GM18502 (cell line): ENCODE data around the gene KCNIP2.
"Not testable (repeated sequence)": the region's sequence is repeated elsewhere in the genome, so short reads cannot be mapped to it uniquely, and the experiment has no call there.

Experiments
- ATAC-seq: cut with Tn5 transposase; IDR thresholded peaks from one replicate; pipeline ENCODE4 v1.9.1; 2021; ENCODE audit warnings: mild to moderate bottlenecking; ENCODE audit not compliant: unreplicated experiment, poor library complexity

KCNIP2 gene

DNA sequence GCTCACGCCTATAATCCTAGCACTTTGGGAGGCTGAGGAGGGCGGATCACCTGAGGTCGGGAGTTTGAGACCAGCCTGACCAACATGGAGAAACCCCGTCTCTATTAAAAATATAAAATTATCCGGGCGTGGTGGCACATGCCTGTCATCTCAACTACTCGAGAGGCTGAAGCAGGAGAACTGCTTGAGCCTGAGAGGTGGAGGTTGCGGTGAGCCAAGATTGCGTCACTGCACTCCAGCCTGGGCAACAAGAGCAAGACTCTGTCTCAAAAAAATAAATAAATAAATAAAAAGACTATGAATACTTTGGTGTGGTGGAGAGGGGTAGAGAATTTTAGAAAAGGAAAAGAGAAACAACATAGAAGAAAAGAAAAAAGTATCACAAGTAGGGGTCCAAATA is 54.4 kb downstream of the KCNIP2 start:
- ATAC-seq = not testable (repeated sequence)

DNA sequence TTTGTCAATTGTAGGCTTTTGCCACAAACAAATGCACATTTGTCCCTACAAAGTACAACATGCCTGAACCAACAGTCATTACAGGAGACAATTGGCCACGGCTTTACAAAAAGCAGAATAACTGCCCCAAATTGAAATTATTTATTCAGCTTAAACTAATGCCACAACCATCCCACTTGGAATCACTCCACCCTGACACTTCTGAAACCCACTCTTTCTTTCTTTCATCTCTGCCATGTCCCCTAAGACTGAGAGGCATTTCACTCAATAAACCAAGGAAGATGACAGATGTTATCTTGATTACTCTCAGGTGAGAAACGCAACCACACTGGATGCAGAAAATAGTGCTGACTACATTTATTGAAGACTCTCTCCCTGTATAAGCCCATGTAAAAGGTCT is 57.8 kb downstream of the KCNIP2 start:
- no peak for ATAC-seq

DNA sequence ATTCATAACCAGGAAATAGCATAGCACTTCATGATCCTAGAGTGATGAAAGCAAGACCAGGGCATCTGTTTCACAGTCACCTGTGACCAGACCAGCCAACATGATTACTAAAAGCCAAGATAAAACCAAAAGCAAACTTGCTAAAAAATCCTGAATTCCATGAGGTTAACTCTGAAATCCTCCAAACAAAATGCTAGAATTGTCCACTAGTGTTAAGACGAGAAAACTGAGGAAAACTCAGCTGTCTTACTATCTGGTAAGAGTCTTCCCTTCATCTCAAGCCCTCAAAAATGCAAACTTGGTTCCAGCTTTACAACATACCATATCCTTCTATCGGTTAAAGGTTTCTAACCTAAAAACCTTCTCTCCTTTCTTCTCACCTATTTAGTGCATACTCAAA is 59.0 kb downstream of the KCNIP2 start:
- no peak for ATAC-seq

DNA sequence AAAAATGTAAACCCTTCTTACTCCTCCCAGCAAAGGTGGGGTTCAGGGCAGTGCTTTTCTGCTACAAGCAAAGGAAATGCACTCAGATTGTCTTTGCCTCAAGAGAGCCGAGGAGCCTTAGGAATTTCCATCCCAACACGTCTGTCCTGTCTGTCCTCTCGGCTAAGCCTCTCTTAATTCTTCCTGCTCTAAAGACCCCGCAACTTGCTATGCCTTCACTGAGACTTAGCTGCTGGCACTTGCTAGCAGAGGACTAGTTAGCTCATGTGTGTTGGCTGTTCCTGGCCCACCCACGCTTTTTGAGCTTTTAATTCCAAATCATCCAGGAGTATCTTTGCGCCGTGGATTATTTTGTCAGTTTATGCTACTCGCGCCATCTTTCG is 59.9 kb downstream of the KCNIP2 start:
- ATAC-seq = no peak

GRCh38 chr10:101782811-101783735 is 60.5 kb downstream of the KCNIP2 start, which contains the start of gene NPM3:
NPM3 (minus strand) TSS chr10:101783446; CDS start chr10:101783390, 56 bp downstream.
- peak; percentile 65 for ATAC-seq

DNA sequence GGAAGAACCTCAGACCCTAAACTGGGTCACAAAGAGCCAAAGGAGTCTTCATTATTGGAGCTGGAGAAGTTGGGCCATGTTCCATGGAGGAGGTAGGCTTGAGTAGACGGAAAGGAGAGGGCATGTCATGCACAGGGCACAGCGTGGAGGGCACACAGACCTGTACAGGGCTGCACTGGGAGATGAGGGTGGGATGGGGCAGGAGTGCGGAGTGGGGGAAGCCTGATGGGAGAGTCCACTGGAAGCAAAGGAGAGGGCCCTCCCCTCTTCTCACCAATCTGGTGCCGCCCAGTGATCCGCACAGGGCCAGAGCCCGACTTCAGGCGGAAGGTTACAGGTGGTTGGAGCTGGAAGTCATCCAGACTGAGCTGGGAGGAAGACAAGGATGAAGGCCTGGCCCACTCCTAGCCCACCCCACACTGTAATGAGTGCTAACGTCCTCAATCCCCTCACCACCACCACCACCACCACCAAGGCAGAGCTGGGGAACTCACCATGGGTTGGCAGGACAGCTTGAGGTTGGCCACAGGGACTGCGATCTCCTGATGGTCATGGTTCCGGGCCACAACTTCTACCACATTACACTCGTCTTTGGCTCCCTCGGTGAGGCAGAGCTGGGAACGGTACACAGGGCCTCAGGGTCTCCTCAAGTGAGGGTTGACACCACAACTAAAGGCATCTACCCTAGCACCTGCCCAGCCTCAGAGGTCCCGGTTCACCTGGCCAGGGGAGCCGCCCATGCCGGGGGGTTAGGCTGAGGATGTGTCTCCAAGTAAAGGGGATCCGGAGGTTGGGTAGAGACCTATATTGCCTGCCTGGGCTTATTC is 61.4 kb downstream of the KCNIP2 start:
- no peak for ATAC-seq

- ATAC-seq = no peak
Measured at GRCh38 chr10:101781655-101781983, 62.0 kb downstream of the KCNIP2 start.

GRCh38 chr10:101780818-101781654 is 62.6 kb downstream of the KCNIP2 start:
- no peak for ATAC-seq

GRCh38 chr10:101780187-101780817 is 63.3 kb downstream of the KCNIP2 start:
- no peak for ATAC-seq

GRCh38 chr10:101779544-101780186 is 63.9 kb downstream of the KCNIP2 start:
- ATAC-seq = peak; percentile 42

GRCh38 chr10:101778781-101779543 is 64.6 kb downstream of the KCNIP2 start:
- ATAC-seq = no peak

GRCh38 chr10:101778151-101778780 is 65.3 kb downstream of the KCNIP2 start:
- no peak for ATAC-seq

- no peak for ATAC-seq
Measured at GRCh38 chr10:101777619-101778145, 65.9 kb downstream of the KCNIP2 start.

- no peak for ATAC-seq
Measured at GRCh38 chr10:101776161-101776817, 67.3 kb downstream of the KCNIP2 start.
